PC-9 (cell line): Measurements from ENCODE around the gene PFKFB4. TPM values are rescaled to one million over a fixed set of nuclear protein-coding genes. Genes with fewer than 3 reads are reported as not detected.

ENCODE experiments used
- BruUV-seq: library from RNA; stranded (reverse); fragments of 400-500 nt; replicated peaks from 2 replicates; lab custom pipeline; 2021; lab: Mats Ljungman, UMichigan
- CTCF ChIA-PET: fragments of 300-600 bp; sonication (Branson Sonifier 250); formaldehyde crosslinking; loops from one replicate; lab custom pipeline; 2022; ENCODE audit warnings: antibody characterized with exemption; lab: Charles Lee
- POLR2A ChIA-PET: fragments of 300-600 bp; sonication (Branson Sonifier 250); formaldehyde crosslinking; loops from one replicate; lab custom pipeline; 2022; ENCODE audit warnings: antibody characterized with exemption; ENCODE audit not compliant: unreplicated experiment; lab: Charles Lee
- DNase-seq, 2 experiments: peaks; one replicate each; pipeline versions ENCODE4 v3.0.0 to v3.0.0-alpha.2; 2015 to 2022; ENCODE audit warnings: mixed read lengths in 1 of 2
- H2AFZ ChIP-seq: fragments of 200-600 bp; sonication (generic); 2 replicates; pipeline ENCODE4 v1.8.1; 2017; ENCODE audit warnings: antibody characterized with exemption
- H3F3A ChIP-seq: fragments of 200-600 bp; sonication (generic); 2 replicates; pipeline ENCODE4 v1.8.1; 2017; ENCODE audit warnings: antibody characterized with exemption, mild to moderate bottlenecking, low read depth; ENCODE audit not compliant: insufficient read depth
- H3K27ac ChIP-seq: fragments of 200-600 bp; sonication (generic); 2 replicates; pipeline ENCODE4 v1.6.1; 2016; ENCODE audit warnings: mixed run types
- H3K27me3 ChIP-seq: fragments of 200-600 bp; sonication (generic); 2 replicates; pipeline ENCODE4 v1.6.1; 2016; ENCODE audit warnings: low read depth, mixed run types; ENCODE audit not compliant: insufficient read depth
- H3K36me3 ChIP-seq: fragments of 200-600 bp; sonication (generic); 2 replicates; pipeline ENCODE4 v1.6.1; 2016; ENCODE audit warnings: low read depth, mixed run types
- H3K4me1 ChIP-seq: fragments of 200-600 bp; sonication (generic); replicated peaks from 2 replicates; pipeline ENCODE4 v1.6.1; 2016; ENCODE audit warnings: mixed run types; ENCODE audit not compliant: insufficient read depth
- H3K4me2 ChIP-seq: fragments of 200-600 bp; sonication (generic); 2 replicates; pipeline ENCODE4 v1.6.1; 2017; ENCODE audit warnings: mixed run types
- H3K4me3 ChIP-seq: fragments of 200-600 bp; sonication (generic); 2 replicates; pipeline ENCODE4 v1.6.1; 2016; ENCODE audit warnings: mixed run types
- H3K79me2 ChIP-seq: fragments of 200-600 bp; sonication (generic); 2 replicates; pipeline ENCODE4 v1.6.1; 2017; ENCODE audit warnings: low read depth, mixed run types
- H3K9me2 ChIP-seq: fragments of 200-600 bp; sonication (generic); 2 replicates; pipeline ENCODE4 v1.8.1; 2017; ENCODE audit warnings: mild to moderate bottlenecking; ENCODE audit not compliant: insufficient read depth
- H3K9me3 ChIP-seq: fragments of 200-600 bp; sonication (generic); 2 replicates; pipeline ENCODE4 v1.8.1; 2016; ENCODE audit warnings: low read depth; ENCODE audit not compliant: insufficient read depth
- H4K20me1 ChIP-seq: fragments of 200-600 bp; sonication (generic); 2 replicates; pipeline ENCODE4 v1.8.1; 2017; ENCODE audit not compliant: insufficient read depth
- EZH2 ChIP-seq: fragments of 200-600 bp; sonication (generic); IDR thresholded peaks from 2 replicates; pipeline ENCODE4 v1.8.0; 2017; ENCODE audit warnings: antibody characterized with exemption, low read depth
- intact Hi-C: fragments of 100-400 bp; cut with micrococcal nuclease; formaldehyde crosslinking; loops from one replicate; pipeline ENCODE4 v1.10.0; 2022; ENCODE audit not compliant: unreplicated experiment
- total RNA-seq: library from RNA; stranded (reverse); gene quantifications from 2 replicates; pipeline ENCODE4 v1.2.3, GENCODE V29; 2021
- TF ChIP-seq, protein P1 (sequence below): fragments of 200-600 bp; sonication (generic); conservative IDR thresholded peaks from 2 replicates; pipeline ENCODE4 v1.6.1; 2017; ENCODE audit warnings: mixed run types, antibody characterized with exemption, mild to moderate bottlenecking, moderate library complexity

PFKFB4 gene
- total RNA-seq, 1 experiment from 2014 or later = 13.3 TPM

DNA sequence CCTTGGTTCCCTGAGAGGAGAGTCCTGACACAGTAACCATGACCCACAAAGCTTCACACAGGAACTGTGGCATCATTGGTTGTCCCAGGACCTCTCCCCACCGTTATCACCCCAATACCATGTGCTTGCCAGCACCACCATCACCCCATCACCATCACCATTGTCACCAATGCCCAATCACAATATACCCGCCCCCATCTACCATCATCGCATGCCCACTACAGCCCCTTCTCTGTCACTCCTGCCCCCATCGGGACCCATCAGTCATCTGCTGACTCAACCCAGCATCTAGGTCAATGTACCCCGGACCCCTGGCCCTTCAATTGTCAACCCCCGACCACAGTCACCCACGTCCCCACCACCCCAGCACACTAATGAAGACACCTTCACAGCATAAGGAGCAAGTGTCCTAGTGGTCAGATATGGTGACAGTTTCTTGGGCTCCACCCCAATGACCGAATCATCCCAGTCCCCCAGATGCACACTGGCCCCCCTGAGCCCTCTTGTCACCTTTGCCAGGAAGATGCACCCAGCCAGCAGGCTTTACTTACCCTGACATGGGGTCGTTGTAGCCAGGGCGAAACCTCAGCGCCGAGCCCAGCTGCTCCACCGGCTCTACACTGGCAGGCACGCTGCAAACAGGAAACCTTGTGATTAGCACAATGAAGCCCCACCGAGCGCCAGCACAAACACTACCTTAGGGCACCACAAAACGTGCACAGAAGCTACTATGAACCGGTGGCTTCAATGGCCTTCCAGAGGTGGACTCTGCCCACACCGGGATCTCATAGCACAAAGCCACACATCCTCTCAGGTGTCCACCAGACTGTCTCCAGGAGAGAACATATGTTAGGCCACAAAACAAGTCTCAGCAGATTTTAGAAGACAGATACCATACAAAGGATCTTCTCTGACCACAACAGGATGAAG, 77.7 kb downstream of the PFKFB4 start:
- Histone ChIP-seq H3K27me3 (no peaks in the 10 kb centered on the region), H3K9me3 (no peaks in the 10 kb centered on the region), H3K27ac (no peak overlapping the region), H3K4me2 (no peak overlapping the region), H3F3A (peaks cover under 1% of the 10 kb centered on the region; the same call in 1 of the 2 replicates), H3K79me2 (no peaks in the 10 kb centered on the region), H4K20me1 (no peaks in the 10 kb centered on the region), H3K4me1 (no peaks in the 10 kb centered on the region), H2AFZ (no peak overlapping the region), H3K9me2 (no peaks in the 10 kb centered on the region), H3K4me3 (no peak overlapping the region), H3K36me3 (no peaks in the 10 kb centered on the region)
- DNase-seq = no peak
- intact Hi-C loops = no loop called here
- ChIA-PET POLR2A (no interaction called here), CTCF (interaction anchor here (0.6 kb wide), 1 partner anchor 29 kb away, joined by 10 read pairs; no protein-coding TSS in a partner anchor)
- TF ChIP-seq, protein P1, sequence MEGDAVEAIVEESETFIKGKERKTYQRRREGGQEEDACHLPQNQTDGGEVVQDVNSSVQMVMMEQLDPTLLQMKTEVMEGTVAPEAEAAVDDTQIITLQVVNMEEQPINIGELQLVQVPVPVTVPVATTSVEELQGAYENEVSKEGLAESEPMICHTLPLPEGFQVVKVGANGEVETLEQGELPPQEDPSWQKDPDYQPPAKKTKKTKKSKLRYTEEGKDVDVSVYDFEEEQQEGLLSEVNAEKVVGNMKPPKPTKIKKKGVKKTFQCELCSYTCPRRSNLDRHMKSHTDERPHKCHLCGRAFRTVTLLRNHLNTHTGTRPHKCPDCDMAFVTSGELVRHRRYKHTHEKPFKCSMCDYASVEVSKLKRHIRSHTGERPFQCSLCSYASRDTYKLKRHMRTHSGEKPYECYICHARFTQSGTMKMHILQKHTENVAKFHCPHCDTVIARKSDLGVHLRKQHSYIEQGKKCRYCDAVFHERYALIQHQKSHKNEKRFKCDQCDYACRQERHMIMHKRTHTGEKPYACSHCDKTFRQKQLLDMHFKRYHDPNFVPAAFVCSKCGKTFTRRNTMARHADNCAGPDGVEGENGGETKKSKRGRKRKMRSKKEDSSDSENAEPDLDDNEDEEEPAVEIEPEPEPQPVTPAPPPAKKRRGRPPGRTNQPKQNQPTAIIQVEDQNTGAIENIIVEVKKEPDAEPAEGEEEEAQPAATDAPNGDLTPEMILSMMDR = no peak
- no peak for TF ChIP-seq EZH2
- BruUV-seq = no TSS peak

DNA sequence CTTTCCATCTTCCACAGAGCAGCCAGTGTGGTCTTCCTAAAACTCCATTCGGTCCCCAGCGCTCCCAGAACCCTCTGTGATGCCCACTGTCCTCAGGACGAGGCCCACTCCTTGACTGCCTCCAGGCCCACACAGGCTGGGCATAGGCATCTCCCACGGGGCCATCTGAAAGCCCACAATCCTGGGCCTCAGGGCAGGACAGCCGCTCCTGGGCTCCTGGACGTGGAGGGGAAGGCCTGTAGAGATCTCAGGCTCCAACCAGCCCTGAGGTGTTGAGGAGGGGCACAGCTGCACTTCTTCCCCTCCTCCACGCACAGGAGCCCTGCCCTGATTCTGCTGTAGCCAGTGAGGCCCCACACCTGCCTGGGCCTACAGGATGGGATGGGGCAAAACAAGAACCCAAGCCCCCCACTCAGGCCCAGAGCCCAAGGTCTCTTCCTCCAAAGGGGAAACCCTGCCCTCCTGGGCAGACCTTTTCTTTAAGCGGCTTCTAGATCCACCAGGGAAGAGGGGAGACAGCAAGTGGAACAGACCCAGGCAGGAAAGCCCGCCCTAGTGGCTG, 78.6 kb downstream of the PFKFB4 start:
- BruUV-seq = no TSS peak
- H3K9me3 ChIP-seq = no peaks in the 10 kb centered on the region
- H3K4me1 ChIP-seq = peaks cover 7% of the 10 kb centered on the region; the same call in 1 of the 2 replicates
- H3K79me2 ChIP-seq = no peaks in the 10 kb centered on the region
- H3K27me3 ChIP-seq = no peaks in the 10 kb centered on the region
- ChIA-PET CTCF (no interaction called here), POLR2A (no interaction called here)
- intact Hi-C loops = no loop called here
- H3K4me3 ChIP-seq = no peak overlapping the region
- no peak for DNase-seq
- H3K36me3 ChIP-seq = no peaks in the 10 kb centered on the region
- no peaks in the 10 kb centered on the region for H3K9me2 ChIP-seq
- TF ChIP-seq EZH2 = no peak
- TF ChIP-seq, protein P1 = no peak
- no peaks in the 10 kb centered on the region for H4K20me1 ChIP-seq
- H3F3A ChIP-seq = peaks cover 8% of the 10 kb centered on the region; the same call in 1 of the 2 replicates
- no peak overlapping the region for H3K4me2 ChIP-seq
- H3K27ac ChIP-seq = no peak overlapping the region
- H2AFZ ChIP-seq = no peak overlapping the region

DNA sequence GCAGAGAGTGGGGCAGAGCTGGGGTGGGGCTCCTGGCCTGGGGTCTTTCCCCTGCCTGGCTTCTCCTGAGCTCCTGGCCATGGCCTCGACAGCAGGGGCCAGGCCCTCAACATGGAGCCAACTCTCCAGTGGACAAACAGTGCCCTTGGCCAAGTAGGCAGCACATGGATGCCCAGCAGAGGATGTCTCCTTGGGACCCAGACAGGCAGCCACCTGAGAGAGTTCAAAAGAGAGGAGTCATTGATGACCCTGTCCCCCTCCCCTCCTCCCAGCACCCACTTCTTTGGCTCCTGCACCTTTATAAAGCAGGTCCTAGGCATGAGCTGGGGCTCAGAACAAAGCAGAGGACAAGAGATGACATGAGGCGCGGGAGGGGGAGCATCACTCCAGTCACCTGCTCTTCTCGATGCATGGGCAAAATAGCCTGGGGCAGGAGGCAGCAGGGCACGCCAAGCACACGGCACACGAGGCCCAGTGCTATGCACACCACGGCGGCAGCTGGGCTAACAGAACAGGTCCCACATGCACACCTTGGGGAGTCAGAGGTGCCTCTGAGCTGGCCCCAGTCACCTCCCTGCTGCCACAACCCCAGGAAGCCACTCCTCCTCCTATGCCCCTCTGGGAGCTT, 80.1 kb downstream of the PFKFB4 start:
- TF ChIP-seq, protein P1 = no peak
- no peak for TF ChIP-seq EZH2
- no peaks in the 10 kb centered on the region for H3K27me3 ChIP-seq
- H3K4me1 ChIP-seq = peaks cover 13% of the 10 kb centered on the region; the same call in 1 of the 2 replicates
- DNase-seq = no peak
- H2AFZ ChIP-seq = no peak overlapping the region
- H3K36me3 ChIP-seq = no peaks in the 10 kb centered on the region
- no peaks in the 10 kb centered on the region for H3K9me2 ChIP-seq
- H3K4me2 ChIP-seq = no peak overlapping the region
- no peaks in the 10 kb centered on the region for H4K20me1 ChIP-seq
- intact Hi-C loops = no loop called here
- ChIA-PET CTCF (no interaction called here), POLR2A (no interaction called here)
- H3K9me3 ChIP-seq = no peaks in the 10 kb centered on the region
- H3F3A ChIP-seq = peaks cover 8% of the 10 kb centered on the region; the same call in 1 of the 2 replicates
- no peak overlapping the region for H3K4me3 ChIP-seq
- no TSS peak for BruUV-seq
- H3K27ac ChIP-seq = no peak overlapping the region
- peaks cover 7% of the 10 kb centered on the region for H3K79me2 ChIP-seq
